ENCODE results near the gene NPDC1.
A peak's percentile ranks its signal among the peaks of the same experiment; 100 is the strongest.
"Not testable (repeated sequence)": the region's sequence is repeated elsewhere in the genome, so short reads cannot be mapped to it uniquely, and the experiment has no call there.

NPDC1 gene

DNA sequence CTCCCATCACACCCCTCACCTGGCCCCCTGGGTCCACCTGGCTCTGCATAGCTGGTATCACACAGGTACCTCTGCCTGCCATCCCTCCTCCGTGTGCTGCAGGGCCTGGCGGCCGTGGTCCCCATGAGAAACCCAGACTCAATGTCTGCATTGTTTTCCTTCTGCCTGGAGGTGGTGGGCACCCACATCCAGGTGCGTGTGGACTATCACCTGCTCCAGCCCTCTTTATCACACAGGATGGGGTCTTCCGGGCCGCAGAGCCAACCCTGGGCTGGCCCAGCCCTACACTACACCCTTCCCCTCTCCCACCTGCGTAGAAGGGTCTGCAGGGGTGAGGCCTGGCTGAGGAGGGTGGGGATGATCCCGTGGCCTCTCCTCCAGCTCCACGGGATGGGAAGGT lies 7.1 kb downstream of the NPDC1 start:
- no peak for DNase-seq

GRCh38 chr9:137037483-137037882 lies 8.5 kb downstream of the NPDC1 start:
- no peak for DNase-seq

- no peak for DNase-seq
These were observed 8.9 kb downstream of the NPDC1 start for GRCh38 chr9:137037035-137037434.

DNA sequence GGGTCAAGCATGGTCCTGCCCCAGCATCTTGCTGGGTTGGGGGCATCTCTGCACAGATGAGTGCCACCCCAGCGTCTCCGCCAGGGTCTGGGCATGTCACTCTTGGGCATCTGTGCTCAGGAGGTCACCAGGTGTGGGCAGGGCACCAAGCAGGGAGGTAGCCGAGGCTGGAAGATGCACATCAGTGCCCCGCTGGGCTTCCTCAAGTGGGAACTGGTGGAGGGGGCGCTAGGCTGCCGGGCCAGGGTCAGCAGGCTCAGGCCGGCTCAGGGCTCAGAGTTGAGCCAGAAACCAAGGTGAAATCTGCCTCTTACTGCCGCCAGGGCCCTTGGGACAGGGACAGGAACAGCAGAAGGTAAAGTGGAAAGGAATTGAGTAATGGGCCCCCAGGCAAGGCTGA lies 10.0 kb downstream of the NPDC1 start:
- DNase-seq: no peak

- no peak for DNase-seq
These were observed 10.5 kb downstream of the NPDC1 start for GRCh38 chr9:137035507-137035834.

- DNase-seq: peak; percentile 57
These were observed 11.1 kb downstream of the NPDC1 start for GRCh38 chr9:137034709-137035506.

DNA sequence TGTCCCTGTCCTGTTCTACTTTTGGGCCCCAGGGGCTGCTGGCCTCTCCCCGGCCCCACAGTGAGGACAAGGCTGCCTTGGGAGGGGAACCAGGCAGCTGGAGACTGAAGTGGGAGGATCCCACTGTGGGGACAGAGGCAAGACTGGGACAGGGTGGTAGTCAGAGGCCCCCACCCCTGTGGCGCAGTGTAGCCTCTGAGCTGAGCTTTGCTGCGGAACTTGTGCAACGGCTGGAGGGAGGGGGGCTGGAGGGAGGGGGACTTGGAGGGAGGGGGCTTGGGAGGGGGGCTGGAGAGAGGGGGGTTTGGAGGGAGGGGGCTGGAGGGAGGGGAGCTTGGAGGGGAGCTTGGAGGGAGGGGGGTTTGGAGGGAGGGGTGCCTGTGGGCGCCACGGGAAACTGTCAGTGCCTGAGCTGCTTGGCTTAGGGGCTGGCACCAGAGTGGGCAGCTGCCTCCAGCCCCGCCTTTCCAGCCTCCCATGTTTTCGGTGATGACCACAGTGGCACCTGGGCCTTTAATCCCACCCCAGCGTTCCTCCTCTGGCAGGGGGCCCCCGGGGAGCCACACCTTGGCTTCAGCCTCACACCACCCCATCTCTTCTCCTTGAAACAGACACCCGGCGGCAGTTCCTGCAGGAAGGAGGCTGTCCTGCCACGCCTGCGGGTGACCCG lies 11.8 kb downstream of the NPDC1 start:
- DNase-seq: no peak

DNA sequence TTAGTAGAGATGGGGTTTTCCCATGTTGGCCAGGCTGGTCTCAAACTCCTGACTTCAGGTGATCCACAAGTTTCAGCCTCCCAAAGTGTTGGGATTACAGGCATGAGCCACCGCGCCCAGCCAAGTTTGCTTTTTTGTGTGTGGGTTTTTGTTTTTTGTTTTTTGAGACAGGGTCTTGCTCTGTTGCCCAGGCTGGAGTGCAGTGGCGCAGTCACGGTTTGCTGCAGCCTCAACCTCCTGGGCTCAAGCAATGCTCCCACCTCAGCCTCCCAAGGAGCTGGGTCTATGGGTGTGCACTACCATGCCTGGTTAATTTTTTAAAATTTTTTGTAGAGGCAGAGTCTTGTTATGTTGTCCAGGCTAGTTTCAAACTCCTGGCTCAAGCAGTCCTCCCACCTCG lies 12.5 kb downstream of the NPDC1 start:
- DNase-seq: not testable (repeated sequence)

DNA sequence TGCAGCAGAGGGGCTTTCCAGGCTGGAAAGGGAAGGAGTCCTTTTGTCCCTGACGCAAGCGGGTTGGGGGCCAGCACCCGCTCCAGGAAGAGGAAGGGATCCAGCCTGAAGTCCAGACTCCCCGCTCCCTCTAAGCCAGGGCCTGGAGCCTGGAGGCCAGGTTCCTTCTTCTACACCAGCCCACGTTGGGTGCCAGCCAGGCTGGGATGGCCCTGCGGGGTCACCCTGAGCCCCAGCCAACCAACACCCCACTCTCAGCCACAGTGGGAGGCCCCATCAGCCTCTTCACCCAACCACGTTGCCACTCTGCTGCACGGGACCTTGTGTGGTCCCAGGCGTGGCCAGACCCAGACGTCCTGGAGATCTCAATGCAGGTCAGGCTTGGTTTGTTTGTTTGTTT lies 13.1 kb downstream of the NPDC1 start:
- no peak for DNase-seq

DNA sequence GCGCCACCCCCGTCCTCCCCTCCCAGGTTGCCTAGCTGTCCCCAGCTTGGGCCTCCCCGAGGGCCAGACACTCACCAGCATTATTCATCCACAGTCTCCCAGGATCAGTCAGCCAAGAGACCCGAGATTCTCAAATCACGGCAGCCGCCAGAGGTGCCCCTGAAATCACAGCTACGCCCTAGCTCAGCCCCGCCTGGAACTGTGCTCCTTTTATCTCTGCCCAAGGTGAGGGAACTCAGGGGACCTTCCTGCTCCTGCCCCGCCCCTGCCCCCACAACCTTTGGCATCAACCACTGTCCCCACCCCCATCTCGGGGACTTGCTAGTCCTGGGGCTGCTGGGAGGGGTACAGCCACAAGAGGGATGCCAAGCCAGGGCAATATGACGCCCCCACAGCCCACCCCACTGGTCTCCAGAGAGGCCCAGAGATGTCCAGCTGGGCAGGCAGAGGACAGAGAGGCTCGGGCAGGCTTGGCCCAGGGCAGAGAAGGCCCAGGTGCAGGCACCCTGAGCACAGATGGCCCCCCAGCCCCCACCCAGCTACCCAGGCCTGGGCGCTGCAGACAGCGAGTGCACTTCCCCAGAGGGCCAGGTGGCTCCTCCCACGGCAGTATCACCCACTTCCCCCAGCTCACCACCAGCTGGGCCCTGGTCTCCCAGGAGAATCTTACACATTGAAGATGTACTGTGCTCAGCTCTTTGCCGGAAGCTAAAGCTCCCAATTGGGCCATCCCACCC lies 13.9 kb downstream of the NPDC1 start, which contains the start of gene FUT7:
TSS of gene FUT7 (minus strand) at position 185 of the 737 bp plus-strand sequence. CDS start at position 88, 97 bp downstream.
- no peak for DNase-seq

DNA sequence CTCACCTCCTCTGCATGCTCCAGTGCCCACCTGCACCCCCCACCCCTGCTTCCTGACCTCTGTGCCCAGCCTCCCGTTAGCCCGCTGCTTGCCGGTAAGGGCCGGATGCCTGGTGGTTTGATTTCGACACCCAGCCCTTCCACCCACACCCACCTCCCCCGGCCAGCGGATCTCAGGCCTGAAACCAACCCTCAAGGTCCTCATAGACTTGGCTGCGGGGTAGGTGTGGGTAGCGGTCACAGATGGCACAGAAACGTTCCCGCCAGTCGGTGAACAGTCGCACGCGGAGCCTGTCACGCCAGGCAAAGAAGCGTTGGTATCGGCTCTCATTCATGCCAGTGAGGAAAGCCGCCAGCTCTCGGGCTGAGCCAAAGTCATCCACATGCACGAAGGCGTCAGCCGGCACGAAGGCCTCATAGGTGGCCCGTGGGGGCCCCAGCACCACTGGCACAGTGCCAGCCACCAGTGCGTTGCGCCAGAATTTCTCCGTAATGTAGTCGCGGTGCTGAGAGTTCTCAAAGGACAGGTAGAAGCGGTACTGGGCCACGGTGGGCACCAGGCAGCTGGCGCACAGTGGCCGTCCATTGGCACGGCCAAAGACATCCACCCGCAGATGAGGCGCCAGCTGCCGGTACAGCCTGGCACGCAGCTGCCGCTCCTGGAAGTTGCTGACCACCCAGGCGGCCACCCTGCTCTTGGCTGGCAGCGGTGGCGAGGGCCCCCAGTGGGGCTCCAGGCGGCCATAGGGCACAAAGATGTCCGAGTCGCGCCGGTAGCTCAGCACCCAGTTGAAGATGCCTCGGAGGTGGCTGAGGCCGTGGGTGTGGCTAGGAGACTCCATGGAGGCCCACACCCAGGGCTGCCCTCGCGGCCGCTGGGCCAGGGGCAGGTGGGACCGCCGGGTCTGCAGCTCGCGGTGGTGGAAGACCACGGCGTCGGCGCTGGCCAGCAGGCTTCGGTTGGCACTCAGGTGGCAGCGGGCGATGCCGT lies 15.1 kb downstream of the NPDC1 start:
- no peak for DNase-seq

DNA sequence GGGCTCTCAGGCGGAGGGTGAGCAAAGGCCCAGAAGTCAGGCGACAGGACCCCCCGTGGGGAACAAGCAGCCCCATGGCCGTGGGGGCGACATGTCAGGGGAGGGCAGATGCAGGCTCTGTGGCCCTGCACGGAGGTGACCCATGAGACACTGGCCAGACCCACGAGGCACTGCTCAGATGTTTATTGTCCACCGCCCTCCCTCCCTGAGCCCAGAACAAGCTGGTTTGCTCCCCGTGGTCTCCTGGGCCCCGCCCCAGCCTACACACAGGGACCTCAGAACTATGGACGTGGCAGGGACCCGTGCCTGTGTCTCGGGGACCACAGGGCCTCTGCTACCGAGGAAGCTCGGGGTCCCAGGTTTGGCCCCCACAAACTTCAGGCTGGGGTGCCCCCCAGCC lies 16.0 kb downstream of the NPDC1 start:
- no peak for DNase-seq

DNA sequence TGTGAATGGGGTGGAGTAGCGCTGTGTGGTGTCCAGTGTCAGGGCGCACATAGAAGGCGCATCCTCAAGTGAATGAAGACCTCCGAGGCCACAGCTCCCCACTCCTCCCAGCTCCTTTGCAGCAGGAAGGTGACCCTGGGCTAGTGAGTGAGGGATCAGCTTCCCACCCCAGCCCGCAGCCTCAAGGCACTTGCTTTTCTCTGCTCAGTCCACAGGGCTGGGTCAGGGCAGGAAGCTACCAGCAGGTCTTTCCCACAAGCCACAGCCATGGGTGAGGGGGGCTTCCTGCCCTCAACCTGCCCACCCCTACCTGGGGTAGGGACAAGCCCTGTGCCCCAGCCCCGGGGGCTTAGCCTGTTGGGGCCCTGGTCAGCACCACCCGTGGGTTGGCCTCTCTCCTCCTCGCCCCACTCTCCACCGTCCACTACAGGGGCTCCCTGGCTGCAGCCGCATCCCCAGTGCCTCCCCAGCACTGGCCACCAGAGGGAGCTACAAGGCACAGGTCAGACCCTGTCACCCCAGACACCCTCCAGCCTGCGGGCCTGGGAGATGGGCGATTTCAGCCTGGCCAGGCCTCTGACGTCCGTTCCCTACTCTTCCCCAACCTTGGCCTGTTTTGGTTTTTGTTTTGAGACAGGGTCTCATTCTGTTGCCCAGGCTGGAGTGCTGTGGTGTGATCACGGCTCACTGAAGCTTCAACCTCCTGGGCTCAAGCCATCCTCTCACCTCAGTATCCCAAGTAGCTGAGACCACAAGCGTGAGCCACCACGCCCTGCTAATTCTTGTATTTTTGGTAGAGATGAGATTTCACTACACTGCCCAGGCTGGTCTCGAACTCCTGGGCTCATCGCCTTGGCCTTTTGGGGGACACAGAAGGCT lies 16.7 kb downstream of the NPDC1 start:
- DNase-seq: no peak

- DNase-seq: peak; percentile 25
These were observed 17.5 kb downstream of the NPDC1 start for GRCh38 chr9:137028263-137029057.

DNA sequence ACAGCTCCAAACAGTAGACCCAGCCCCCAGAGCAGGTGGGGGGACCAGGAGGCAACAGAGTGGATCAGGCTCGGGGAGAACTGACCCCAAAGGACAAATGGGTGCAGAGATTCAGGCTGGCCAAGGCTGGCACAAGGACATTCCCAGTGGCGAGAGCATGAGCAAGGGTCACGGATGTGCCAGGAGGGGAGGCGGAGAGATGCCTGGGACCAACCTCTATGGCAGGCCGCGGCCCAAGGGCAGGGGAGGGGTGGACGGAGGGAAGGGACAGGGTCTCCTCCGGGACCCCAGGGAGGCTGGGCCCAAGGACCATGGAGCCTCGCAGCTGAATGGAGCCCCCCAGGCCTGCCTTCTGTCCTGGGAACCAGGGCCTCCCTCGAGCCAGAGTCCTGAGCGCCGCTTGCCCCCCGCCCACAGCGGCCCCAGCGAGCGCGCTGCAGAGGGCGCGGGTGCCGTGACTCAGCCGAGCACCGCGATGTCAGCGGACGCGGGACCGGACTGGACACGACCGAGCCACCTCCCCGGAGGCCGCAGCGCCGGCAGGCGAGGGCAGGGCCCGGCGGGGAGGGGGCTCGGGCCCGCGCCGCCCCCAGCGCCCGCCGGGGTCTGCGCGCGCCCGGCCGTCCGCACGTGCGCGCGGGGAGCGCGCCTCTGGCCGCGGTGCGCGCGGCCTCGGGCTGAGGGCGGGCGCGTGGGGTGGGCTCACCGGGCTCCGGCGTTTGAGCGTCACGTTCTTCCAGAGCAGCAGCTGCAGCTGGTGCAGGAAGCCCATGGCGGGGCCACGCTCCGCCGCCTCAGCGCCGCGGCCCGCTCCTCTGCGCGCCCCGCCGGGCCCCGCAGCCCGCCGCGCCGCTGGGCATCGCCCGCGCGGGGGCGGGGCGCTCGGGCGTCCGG lies 18.4 kb downstream of the NPDC1 start, which contains the start of gene ABCA2:
TSS of gene ABCA2 (minus strand) at position 869 of the 894 bp plus-strand sequence. CDS start at position 772, 97 bp downstream.
- DNase-seq: no peak

- DNase-seq: no peak
These were observed 19.1 kb downstream of the NPDC1 start for GRCh38 chr9:137026828-137027227.

DNA sequence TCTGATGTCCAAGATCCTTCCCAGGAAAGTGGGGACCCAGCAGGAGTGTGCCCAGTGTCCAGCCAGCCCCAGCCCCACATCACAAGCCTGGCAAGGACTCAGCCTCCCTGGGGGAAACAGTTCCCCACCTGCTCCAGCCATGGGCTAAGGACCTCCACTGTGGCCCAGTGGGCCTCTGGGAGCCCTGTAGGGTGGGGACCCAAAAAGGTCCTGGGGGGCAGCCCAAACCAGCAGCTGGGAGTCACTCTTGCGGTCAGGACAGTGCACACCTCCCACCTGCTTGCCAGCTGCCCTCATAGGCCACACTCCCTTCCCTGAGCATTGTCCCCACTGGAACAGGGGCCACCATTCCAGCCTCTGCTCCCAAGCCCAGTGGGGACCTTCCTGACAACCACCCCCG lies 19.6 kb downstream of the NPDC1 start:
- DNase-seq: no peak

DNA sequence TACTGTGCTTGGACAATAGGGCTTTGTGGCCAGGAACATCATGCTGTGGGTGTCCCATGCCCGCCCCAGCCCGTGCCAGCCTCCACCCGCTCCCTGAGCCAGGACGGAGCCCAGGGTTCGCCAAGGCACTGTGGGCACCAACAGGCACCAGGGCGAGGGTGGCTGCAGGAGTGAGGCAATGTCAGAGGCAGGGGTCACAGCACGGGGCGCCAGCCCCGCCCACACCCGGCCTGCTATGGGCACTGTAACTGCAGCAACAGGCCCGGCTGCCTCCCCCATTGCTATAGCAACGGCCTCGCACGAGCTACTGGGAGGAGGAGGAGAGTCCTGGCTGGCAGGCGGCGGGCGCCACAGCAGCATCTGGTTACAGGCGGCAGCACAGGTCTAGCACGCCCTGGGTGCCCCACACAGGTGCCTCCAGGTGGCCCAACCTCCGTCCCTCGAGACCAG lies 20.4 kb downstream of the NPDC1 start:
- DNase-seq: no peak

DNA sequence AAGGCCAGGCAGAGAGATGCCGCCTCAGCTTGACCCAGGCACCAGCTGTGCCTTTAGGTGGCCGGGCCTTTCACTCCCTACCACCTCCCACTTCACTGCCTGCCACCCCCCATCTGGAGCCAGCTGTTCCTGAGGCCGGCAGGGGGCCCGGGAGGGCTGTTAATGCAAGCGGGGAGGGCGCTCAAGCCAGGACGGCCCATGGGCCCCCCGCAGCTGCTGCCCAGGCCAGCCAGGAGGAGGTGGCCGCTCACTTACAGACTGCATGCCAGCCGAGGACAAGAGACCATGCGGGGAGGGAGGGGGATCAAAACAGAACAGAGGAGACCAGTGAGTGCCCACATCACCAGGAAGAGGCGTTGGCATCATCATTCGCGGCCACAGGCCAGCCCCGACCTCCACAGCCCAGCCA lies 22.4 kb downstream of the NPDC1 start:
- DNase-seq: no peak

Measured in NCI-H226 (cell line).